Midbrain (tissue), 1 donor: ENCODE results near the gene FMO3.

Experiments used
- DNase-seq: peaks from one replicate; lab custom pipeline; 2025; lab: John Stamatoyannopoulos, UW

The FMO3 gene

GRCh38 chr1:171159148-171159547, 68.4 kb downstream of the FMO3 start:
- no peak for DNase-seq

GRCh38 chr1:171160211-171160610, 69.5 kb downstream of the FMO3 start:
- no peak for DNase-seq

GRCh38 chr1:171160639-171161354, 70.1 kb downstream of the FMO3 start:
- no peak for DNase-seq

GRCh38 chr1:171161431-171161830, 70.7 kb downstream of the FMO3 start:
- no peak for DNase-seq

- DNase-seq, result no peak
Observed at GRCh38 chr1:171166361-171166760, 75.7 kb downstream of the FMO3 start.
